ENCODE measurements around the gene OTX1.

GRCh38 chr2:63049211-63049969 lies 1.2 kb upstream of the OTX1 start:
- TF ChIP-seq ATF3 (IDR thresholded peaks at IDR 0.05; ENCODE audit: borderline replicate concordance, extremely low read depth, low read depth, low read length) (no peak), SMC3 (IDR thresholded peaks at IDR 0.05; ENCODE audit: borderline replicate concordance, low read length) (no peak), EZH2 (IDR thresholded peaks at IDR 0.05; ENCODE audit: borderline replicate concordance, control insufficient read depth, low read depth, low read length) (no peak), SUZ12 (IDR thresholded peaks at IDR 0.05; ENCODE audit: unreplicated experiment) (no peak), YY1 (IDR thresholded peaks at IDR 0.05; ENCODE audit: low read depth, low read length) (no peak), CTCF (IDR thresholded peaks at IDR 0.05 in 2 of 3, conservative IDR thresholded peaks at IDR 0.05 in 1 of 3; ENCODE audit: control insufficient read depth in 2 of 3, extremely low read depth in 1 of 3, insufficient read depth in 1 of 3, low read depth in 3 of 3, low read length in 3 of 3) (no peak), RFX5 (IDR thresholded peaks at IDR 0.05; ENCODE audit: low read depth, low read length) (no peak), RELA (IDR thresholded peaks at IDR 0.05; ENCODE audit: borderline replicate concordance, partially characterized antibody) (no peak), RAD21 (IDR thresholded peaks at IDR 0.05; ENCODE audit: insufficient read depth, low read depth, low read length) (no peak), IKZF1 (conservative IDR thresholded peaks at IDR 0.05) (no peak), PAX8 (IDR thresholded peaks at IDR 0.05) (no peak), IRF4 (IDR thresholded peaks at IDR 0.05; ENCODE audit: low read depth, low read length) (no peak), GABPA (IDR thresholded peaks at IDR 0.05; ENCODE audit: low read depth) (no peak)
